ENCODE results near the gene MOGAT3.
"Not testable (repeated sequence)": the region's sequence is repeated elsewhere in the genome, so short reads cannot be mapped to it uniquely, and the experiment has no call there.

The MOGAT3 gene

DNA sequence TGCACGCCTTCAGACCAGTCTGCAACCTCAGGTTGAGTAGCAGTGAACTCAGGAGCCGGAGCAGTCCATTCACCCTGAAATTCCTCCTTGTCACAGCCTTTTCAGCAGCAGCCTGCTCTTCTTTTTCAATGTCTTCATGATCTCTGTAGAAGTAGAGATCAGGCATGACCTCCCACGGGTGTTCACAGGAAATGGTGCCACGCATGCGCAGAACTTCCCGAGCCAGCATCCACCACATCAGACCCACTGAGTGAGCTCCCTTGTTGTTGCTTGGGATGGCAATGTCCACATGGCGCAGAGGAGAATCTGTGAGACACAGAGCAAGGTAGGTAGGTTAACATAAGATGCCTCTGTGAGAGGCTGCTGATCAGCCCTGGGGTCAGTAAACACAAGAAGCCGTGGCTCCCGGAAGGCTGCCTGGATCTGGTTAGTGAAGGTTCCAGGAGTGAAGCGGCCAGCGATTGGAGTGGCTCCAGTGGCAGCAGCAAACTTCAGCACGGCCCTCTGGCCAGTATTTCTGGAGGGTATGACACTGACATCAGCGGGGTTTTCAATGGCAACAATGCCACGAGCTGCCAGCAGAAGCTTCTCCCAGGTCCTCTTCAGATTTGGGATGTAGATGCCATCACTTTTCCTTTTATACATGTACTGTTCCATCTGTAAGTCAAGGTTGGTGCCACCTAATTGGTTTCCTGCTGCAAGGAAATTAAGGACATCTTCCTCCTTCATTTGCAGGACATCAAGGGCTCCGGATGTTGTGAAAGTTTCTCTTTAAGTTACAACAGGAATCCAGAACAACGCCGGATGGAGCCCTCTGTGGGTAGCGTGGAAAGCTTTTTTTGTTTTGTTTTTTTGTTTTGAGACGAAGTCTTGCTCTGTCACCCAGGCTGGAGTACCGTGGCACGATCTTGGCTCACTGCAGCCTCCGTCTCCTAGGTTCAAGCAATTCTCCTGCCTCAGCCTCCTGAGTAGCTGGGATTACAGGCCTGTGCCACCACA is 3.2 kb upstream of the MOGAT3 start:
- DNase-seq, result not testable (repeated sequence)

DNA sequence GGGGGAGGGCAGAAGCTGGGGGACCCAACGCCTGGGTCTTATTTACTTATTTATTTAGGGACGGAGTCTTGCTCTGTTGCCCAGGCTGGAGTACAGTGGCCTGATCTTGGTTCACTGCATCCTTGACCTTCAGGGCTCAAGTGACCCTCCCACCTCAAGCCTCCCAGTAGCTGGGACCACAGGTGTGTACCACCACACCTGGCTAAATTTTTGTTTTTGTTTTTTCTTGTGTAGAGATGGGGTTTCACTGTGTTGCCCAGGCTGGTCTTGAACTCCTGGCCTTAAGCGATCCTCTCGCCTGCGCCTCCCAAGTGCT is 1.7 kb upstream of the MOGAT3 start:
- DNase-seq, result no peak

DNA sequence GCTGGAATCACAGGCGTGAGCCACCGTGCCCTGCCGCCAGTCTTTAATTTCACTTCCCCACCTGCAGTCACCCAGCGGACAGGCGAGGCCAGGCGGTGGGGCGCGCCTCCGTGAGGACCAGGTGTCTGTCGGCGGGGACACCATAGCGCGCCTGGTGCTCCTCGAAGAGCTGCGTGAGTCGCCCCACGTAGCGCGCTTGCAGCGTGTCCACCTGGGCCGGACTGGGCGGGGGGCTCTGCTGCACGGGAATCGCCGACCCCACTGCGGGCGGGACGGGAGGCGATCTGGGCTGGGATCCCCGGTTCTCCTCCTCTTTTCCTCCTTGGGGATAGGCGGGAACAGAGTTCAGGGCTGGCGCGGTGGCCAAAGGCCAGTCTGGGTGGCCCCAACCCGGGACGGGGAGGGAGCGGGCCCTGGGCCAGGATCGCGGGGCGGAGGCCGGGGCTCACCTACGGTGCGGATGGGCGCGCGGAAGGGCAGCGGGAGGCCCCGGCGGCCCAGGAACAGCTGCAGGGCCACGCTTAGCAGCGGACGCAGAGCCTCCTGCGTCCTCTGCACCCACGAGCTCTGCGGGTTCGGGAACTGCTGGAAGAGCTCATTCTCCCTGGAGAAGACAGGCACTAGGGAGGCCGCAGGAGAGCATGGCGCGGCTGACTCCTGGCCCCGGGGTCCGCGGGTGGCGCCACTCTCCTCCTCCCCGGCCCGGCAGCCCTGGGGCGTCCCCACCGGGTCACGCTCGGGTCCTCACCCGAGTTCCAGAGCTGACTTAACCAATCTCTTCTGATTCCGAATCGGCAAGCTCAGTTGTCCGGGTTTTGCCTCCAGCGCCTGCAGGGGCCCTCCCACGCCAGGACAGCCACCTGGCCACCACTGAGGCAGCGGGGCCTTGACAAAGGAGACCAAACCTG is 1.1 kb upstream of the MOGAT3 start:
- no peak for DNase-seq

DNA sequence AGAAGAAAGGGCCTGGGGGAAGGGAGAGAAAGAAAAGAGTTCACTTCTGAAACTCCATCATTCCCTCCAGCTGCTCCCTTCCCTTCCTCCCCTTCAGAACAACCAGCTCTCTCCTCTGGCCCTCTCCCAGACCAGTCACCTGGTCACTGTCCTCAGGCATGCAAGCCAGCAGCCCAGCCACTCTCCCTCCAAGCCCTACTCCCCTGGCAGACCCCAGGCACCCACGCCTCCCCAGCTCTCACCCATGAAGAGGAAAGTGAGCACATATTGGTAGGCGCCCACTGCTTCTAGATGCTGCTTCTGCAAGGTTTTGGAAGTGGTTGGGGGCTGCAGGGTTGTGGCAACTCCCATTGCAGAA is 353 bp downstream of the MOGAT3 start:
- DNase-seq, result no peak

DNA sequence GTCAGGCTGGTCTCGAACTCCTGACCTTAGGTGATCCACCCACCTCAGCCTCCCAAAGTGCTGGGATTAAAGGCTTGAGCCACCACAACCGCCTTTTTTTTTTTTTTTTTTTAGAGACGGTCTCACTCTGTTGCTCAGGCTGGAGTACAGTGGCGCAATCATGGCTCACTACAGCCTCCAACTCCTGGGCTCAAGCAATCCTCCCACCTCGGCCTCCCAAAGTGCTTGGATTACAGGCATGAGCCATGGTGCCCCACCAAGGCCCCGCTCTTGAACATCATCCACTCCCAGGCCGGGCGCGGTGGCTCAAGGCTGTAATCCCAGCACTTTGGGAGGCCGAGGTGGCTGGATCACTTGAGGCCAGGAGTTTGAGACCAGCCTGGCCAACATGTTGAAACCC is 1.3 kb downstream of the MOGAT3 start:
- DNase-seq, result not testable (repeated sequence)

DNA sequence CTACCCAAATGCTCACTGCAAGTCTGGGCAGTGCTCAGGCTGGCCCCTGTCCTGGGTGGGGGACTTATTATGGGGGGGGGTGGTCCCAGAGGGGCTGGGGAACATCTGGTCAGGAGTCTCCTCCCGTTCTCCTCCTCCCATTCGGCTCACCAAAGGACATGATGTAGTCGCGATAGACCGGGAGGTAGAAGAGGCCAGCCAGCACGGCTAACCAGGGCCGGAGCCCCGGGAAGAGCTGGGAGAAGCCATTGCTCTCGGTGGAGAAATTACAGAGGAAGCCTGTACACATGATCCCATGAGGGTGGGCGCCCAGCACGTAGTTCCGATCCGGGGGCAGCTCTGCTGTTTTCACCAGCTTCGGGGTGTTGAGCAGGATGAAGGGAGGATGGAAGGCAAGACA is 2.4 kb downstream of the MOGAT3 start:
- no peak for DNase-seq

DNA sequence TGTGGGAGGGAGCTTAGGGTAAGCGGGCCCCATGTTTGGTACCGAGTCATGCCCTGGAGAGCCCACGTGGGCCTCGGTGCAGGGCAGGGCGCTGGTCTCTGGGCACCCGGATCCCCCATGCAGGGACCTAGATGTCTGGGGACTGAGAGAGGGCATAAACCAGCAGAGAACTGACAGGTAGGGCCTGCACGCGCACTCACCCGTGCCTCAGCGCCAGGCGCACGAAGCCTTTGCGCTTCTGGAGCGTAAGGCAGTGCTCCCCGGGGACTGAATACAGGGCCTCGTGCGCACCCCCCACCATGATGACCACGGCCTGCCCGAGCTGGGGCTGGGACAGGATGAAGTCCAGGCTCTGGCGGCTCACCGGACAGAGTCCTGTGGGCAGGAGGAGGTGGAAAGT is 2.8 kb downstream of the MOGAT3 start:
- DNase-seq, result no peak

DNA sequence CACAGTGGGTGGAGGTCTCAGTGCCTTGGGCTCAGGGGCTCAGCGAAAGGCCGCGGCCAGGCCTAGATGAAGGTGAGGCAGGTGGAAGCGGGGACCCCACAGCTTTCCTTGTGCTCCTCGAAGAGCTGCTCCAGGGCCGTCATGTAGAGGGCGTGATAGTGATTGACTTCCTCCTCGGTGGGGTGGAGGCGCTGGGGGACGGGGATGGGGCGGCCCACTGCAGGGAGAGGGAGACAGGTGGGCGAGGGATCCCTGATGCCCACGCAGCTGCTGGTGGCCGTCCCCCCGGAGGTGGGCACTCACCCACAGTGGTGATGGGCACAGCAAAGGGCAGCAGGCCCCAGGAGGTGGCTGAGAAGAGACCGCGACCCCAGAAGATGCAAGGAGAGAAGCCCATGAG is 5.0 kb downstream of the MOGAT3 start:
- DNase-seq, result no peak

DNA sequence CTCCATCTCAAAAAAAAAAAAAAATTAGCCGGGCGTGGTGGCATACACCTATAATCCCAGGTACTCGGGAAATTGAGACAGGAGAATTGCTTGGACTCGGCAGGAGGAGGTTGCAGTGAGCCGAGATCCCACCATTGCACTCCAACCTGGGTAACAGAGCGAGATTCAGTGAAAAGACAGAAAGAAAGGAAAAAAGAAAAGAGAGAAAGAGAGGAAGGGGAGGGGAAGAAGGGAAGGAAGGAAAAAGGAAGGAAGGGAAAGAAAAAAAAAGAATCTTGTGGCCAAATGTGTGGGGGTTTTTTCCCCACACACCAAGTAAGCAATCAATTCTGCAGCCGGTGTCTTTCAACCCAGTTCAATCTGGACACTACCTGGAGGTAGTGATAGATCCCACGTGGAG is 11.7 kb downstream of the MOGAT3 start:
- no peak for DNase-seq

DNA sequence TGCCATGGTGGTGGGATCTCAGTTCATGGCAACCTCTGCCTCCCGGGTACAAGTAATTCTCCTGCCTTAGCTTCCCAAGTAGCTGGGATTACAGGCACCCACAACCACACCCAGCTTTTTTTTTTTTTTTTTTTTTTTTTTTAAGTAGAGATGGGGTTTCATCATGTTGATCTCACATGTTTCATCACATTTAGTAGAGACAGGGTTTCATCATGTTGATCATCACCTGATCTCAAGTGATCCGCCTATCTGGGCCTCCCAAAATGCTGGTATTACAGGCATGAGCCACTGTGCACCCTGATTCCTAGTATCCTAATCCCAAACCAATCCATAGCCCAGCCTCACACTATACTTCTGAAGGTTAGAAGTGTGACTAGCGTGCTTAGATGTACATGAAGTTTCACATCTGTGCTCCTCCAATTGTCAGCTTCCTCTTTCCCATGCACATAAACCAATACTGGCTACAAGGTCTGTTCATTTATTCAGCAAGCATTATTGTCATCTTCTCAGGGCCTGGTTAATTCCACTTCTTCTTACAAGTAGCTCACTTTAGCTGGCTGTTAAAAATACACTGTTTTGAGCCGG is 13.9 kb downstream of the MOGAT3 start:
- no peak for DNase-seq

DNA sequence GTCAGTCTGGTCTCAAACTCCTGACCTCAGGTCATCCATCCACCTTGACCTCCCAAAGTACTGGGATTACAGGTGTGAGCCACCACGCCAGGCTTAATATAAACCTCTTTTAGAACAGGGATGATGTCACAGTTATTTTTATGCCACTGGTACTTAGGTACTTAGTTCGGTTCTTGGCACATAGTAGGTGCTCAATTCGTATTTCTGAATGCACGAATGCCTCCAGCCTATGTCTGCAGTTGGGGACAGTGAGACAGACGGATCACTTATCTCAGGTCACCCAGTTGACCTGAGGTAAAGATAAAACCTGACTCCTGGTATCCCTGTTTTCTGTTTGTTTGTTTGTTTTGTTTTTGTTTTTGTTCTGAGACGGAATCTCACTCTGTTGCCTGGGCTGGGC is 14.6 kb downstream of the MOGAT3 start:
- no peak for DNase-seq

DNA sequence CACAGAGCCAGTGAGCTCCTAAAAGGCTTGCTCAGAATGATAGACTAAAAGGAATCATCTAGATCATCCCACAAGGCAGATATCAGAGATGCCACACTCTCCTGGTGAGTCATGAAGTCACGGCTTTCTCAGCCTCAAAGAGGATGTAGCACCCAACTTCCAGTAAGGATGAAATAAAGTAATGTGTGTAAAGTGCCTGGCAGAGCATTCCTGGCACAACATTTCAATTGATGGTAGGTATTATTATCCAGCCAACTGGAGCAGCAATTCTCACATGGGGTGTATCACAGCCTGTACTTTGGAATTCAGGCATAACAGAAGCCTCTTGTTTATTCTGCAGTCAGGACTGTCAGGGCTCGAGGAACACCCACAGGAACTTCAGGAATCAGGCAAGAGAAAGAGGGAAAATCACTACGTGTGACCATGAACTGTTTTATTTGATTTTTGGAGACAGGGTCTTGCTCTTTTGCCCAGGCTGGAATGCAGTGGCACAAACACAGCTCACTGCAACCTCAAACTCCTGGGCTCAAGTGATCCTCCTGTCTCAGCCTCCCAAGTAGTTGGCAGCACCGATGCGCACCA is 15.5 kb downstream of the MOGAT3 start:
- DNase-seq, result no peak

DNA sequence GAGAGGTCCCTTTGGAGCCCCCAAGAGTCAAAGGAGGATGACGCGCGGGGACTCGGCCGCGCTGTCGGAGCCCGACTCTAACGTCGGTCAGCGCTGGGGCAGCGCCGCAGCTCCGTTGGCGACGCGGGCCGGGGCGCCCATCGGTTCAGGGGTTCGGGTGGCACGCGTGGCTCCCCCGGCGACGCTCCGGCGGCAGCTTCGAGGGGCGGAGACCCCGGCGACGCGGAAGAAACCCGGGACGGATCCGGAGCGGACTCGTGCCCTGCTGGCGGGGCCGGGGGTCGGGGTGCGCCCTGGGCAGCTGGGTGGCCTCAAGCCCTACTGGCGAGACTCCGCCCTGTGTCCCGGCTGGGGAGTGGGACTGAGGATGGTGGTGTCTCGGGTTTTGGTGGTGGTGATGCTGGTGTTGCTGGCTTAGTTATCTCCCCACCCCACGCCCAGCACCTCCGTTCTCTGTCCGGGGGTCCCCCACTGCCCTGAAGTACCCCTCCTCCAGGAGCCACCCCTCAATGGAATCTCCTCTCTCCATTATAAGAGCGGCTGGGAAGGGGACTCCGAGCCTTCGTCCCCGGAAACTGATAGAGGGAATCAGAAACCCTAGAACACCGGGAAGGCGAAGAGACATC is 20.6 kb downstream of the MOGAT3 start, which contains the start of gene NAT16:
TSS of gene NAT16 (minus strand) at position 164 of the 626 bp plus-strand sequence. CDS start 5,486 bp downstream, outside the sequence.
- no peak for DNase-seq

DNA sequence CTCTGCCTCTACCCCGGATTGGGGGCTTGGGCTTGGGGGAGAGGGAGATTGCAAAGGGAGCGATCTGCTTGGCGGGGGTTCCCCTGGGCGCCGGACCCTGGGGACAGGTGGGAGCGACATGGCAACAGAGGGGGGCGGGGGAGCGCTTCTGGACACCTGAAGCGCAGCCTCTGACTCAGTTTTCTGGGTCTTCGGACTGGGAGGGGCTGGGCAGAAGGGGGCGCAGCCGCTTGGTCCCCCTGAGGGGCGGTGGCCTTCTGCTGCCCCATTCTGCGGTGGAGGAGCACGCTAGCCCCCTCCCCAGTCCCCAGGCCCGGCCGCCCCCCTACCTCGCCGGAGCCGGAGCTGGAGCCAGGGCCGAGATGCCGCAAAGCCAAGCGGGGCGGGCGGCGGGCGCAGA is 21.1 kb downstream of the MOGAT3 start:
- no peak for DNase-seq

DNA sequence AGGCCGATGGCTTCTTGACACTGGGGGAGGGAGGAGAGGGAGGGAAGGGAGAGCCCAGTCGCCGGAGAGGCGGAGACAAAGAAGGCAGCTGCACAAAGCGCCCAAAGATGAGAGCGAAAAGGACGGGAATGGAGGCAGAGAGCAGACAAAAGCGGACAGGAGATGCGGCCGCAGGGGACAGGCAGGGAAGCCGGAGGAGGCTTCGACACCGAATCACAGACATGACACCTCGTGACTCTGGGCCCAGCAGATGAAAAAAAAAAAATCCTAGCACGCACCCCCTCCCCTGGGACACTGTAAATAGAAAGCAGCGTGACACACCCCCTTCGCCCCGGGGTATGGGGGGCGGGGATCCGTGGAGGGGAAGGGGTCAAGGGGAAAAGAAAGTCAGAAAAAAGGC is 21.7 kb downstream of the MOGAT3 start:
- DNase-seq, result no peak

DNA sequence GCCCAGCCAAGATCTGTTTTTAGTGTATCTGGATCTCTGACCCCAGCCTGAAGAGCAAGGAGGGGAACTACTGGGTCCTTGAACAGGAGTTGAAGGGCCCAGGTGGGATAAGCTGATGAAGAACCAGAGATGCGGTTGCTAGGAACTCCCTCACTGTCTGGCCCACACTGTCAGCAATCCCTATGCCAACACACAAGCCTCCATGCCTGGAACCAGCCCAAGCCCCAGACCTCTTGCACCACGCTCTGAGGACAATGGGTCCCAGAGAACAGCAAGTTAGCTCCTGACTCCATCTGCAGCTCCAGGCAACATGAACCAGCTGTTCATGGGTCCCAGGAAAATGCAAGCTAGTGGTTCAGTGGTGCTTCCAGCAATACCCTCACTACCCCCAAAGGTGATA is 23.2 kb downstream of the MOGAT3 start:
- no peak for DNase-seq

DNA sequence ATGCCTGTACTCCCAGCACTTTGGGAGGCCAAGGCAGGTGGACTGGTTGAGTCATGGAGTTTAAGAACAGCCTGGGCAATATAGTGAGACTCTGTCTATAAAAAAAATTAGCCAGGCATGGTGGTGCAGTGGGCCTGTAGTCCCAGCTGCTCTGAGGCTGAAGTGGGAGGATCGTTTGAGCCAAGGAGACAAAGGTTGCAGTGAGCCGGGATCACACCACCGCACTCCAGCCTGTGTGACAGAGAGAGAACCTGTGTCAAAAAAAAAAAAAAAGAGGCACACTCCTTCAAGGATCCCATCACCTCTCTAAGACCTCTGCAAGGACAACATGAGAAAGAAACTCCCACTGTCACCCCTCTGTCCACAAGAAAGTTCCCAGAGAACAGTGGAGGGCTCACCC is 25.2 kb downstream of the MOGAT3 start:
- DNase-seq, result no peak

DNA sequence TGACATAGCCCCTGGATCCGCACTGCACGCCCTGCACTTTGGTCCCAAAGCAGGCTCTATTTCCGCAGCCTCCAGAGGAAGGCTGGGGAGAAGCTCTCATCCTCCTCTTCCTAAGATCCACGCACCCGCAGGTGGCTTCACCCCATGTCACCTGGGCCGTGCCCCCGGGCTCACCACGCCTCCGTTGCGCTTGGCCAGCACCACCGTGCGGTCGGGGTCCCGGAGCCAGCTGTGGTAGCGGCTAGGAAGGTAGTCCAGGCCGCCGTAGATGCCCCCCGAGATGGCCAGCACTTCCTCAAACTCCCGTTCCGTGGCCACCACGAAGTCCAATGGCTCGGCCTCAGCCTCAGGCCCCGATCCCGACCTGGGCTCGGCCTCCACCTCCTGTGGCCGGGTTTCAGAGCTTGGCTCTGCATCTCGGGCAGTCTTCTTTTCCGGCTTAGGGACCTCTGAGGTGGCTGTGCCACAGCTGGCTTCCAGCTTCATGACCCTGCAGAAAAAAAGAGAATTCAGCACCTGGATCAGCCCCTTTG is 26.4 kb downstream of the MOGAT3 start:
- DNase-seq, result no peak

DNA sequence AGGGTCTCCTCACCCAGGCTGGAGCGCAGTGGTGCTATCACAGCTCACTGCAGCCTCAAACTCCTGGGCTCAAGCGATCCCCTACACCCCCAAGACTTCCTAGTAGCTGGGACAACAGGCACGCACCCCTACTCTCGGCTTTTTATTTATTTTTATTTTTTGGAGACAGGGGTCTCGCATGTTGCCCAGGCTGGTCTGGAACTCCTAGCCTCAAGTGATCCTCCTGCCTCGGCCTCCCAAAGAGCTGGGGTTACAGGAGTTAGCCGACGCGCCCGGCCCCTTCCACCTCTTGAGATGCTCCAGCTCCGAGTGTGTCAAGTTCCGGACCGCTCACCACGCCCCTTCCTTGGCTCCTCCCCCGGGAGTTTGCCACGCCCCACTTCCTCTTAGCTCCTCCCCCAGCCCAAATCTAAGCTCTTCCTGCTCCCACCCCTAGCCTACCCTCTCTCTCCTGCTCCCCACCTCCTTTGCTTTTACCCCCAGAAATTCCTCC is 27.0 kb downstream of the MOGAT3 start:
- DNase-seq, result peak; percentile 19 to 24 (median 21)

DNA sequence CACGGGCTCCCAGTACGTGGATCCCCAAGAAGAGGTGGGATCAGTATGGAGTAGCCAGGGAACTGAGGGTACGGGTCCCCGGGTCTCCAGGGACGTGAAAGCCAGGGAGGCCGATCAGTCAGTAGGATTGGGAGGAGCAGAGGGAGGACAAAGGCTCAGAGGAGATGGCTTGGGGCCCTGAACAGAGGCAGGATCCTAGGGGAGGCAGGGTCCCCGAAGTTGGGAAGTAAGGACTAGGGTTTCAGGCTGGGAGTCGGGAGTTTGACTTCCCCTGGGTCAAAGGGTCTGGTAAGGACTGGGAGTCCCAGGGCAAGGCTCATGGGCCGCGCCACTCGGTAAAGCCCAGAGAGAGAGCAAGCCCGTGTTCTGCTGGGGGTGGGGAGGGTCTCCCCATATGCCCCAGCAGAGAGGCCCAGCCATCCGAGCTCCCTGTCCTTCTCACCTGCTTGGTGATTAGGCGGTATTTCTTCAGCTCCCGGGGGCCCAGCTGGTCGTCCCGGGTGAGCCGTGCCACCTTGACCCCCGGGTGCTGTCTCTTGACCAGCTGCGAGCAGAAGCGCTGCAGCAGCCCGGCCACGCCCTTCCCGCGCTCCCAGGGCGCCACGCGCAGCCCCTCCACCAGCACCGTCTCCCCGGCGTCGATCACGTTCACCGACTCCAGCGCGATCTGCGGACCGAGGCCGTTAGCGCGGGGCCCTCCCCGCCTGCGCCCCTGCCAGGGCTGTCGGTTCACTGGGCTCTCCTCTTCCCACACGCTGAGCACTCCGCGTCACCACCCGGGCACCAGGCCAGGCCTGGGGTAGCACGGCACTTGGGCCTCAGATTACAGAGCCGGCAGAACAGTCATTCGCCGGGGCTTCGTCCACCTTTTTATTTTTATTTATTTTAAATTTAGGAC is 27.7 kb downstream of the MOGAT3 start:
- DNase-seq, result no peak

All from activated CD4-positive, CD25-positive, alpha-beta regulatory T cell (primary cell).